Measurements from ENCODE around the gene RETN. TPM values are rescaled to one million over a fixed set of nuclear protein-coding genes. Genes with fewer than 3 reads are reported as not detected.

Gene RETN
- total RNA-seq, 1 experiment from 2014 or later = not detected

DNA sequence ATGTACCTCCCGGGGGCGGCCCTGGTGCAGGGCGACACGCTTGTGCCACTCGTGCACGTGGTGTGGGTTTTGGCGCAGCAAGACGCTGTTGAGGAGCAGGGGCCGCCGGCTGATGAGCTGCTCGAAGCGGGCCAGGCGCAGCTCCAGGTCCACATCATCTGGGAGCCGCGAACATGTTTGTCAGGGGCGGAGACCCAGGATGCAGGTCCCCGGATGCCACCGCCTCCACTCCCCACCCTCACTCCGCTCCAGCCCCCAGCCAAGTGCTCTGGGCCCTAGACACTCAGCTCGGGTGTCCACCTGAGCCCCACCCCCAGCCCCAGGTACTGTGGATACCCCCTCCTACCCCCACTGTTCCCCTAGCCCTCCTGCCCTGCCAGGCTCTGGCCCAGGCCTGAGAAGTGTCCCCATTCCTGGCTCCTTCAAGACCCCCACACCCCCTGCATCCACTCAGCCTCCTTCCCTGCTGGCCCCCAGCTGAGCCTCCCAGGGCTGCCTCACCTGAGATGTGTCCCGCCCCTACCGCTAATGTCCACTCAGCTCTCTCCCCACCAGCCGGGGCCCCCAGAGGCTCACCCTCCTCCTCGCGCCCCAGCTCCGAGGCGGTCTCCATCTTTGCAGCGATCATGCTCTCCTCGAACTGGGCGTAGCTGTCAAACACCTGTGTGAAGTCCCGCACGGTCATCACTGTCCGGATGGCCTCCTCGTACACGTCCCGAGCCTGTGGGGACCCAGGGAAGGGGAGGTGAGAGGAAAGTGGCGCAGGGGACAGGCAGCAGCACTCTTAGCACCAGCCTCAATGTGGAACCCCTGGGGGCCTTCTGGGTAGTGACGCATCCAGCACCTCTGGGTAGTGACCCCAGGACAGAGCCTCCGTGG is 44.9 kb upstream of the RETN start:
- no peak overlapping the region for H3K27ac ChIP-seq (ENCODE audit: low read length)
- no TSS peak for BruUV-seq (replicated peaks)
- intact Hi-C loops (cut with micrococcal nuclease; ENCODE audit: unreplicated experiment) = no loop called here
- ATAC-seq (no peak), DNase-seq (ENCODE audit: low read depth, low spot score) (no peak)
- ChIA-PET CTCF (no interaction called here), POLR2A (no interaction called here)
- no peaks in the 10 kb centered on the region for H3K27me3 ChIP-seq (ENCODE audit: control insufficient read depth, insufficient read depth, low read length)
- no peak for TF ChIP-seq SIN3A (IDR thresholded peaks at IDR 0.05; ENCODE audit: borderline replicate concordance, insufficient read depth, low read depth, low read length)
- H3K4me1 ChIP-seq (ENCODE audit: control insufficient read depth, insufficient read depth, low read length) = peaks cover 4% of the 10 kb centered on the region; the same call in 1 of the 2 replicates
- H3K36me3 ChIP-seq (ENCODE audit: control insufficient read depth, insufficient read depth, low read length) = peaks cover 3% of the 10 kb centered on the region; the same call in 1 of the 2 replicates
- in situ Hi-C loops (cut with HindIII; ENCODE audit: low pct_unique_long_range_greater_than_20kb, low sequenced_read_pairs) = no loop called here
- H3K9me3 ChIP-seq (ENCODE audit: control insufficient read depth, insufficient read depth, low read depth, low read length) = no peaks in the 10 kb centered on the region
- no peak overlapping the region for H3K4me3 ChIP-seq (ENCODE audit: low read depth in 2 of 2, low read length in 2 of 2)

DNA sequence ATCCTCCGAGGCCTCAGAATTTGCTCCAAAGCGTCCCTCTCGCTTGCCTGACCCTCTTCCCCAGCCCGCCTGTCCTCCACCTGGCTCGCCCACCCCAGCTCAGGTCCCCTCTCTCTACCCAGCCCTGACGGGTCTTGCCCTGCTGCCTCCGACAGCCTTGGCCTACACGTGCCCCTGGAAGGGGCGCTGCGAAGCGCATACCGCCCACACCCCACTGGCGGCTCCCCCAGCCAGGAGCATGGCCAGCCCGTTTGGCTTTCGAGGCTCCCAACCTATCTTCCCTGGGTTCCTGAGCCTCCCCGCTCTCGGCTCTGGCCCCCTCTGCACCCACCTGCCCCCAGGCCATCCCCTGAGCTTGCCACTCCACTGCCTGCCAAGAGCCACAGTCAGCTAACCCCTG is 44.0 kb upstream of the RETN start:
- BruUV-seq (replicated peaks) = no TSS peak
- ChIA-PET POLR2A (no interaction called here), CTCF (no interaction called here)
- in situ Hi-C loops (cut with HindIII; ENCODE audit: low pct_unique_long_range_greater_than_20kb, low sequenced_read_pairs) = no loop called here
- H3K27ac ChIP-seq (ENCODE audit: low read length) = no peak overlapping the region
- H3K27me3 ChIP-seq (ENCODE audit: control insufficient read depth, insufficient read depth, low read length) = no peaks in the 10 kb centered on the region
- peaks cover 7% of the 10 kb centered on the region; the same call in 1 of the 2 replicates for H3K36me3 ChIP-seq (ENCODE audit: control insufficient read depth, insufficient read depth, low read length)
- H3K9me3 ChIP-seq (ENCODE audit: control insufficient read depth, insufficient read depth, low read depth, low read length) = no peaks in the 10 kb centered on the region
- TF ChIP-seq TCF7L2 (IDR thresholded peaks at IDR 0.05; ENCODE audit: low read depth, low read length) = no peak
- TF ChIP-seq, protein P1, sequence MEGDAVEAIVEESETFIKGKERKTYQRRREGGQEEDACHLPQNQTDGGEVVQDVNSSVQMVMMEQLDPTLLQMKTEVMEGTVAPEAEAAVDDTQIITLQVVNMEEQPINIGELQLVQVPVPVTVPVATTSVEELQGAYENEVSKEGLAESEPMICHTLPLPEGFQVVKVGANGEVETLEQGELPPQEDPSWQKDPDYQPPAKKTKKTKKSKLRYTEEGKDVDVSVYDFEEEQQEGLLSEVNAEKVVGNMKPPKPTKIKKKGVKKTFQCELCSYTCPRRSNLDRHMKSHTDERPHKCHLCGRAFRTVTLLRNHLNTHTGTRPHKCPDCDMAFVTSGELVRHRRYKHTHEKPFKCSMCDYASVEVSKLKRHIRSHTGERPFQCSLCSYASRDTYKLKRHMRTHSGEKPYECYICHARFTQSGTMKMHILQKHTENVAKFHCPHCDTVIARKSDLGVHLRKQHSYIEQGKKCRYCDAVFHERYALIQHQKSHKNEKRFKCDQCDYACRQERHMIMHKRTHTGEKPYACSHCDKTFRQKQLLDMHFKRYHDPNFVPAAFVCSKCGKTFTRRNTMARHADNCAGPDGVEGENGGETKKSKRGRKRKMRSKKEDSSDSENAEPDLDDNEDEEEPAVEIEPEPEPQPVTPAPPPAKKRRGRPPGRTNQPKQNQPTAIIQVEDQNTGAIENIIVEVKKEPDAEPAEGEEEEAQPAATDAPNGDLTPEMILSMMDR (IDR thresholded peaks at IDR 0.05) = no peak
- TF ChIP-seq, protein P2, sequence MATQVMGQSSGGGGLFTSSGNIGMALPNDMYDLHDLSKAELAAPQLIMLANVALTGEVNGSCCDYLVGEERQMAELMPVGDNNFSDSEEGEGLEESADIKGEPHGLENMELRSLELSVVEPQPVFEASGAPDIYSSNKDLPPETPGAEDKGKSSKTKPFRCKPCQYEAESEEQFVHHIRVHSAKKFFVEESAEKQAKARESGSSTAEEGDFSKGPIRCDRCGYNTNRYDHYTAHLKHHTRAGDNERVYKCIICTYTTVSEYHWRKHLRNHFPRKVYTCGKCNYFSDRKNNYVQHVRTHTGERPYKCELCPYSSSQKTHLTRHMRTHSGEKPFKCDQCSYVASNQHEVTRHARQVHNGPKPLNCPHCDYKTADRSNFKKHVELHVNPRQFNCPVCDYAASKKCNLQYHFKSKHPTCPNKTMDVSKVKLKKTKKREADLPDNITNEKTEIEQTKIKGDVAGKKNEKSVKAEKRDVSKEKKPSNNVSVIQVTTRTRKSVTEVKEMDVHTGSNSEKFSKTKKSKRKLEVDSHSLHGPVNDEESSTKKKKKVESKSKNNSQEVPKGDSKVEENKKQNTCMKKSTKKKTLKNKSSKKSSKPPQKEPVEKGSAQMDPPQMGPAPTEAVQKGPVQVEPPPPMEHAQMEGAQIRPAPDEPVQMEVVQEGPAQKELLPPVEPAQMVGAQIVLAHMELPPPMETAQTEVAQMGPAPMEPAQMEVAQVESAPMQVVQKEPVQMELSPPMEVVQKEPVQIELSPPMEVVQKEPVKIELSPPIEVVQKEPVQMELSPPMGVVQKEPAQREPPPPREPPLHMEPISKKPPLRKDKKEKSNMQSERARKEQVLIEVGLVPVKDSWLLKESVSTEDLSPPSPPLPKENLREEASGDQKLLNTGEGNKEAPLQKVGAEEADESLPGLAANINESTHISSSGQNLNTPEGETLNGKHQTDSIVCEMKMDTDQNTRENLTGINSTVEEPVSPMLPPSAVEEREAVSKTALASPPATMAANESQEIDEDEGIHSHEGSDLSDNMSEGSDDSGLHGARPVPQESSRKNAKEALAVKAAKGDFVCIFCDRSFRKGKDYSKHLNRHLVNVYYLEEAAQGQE (IDR thresholded peaks at IDR 0.05; ENCODE audit: insufficient read depth in 1 of 2, low read depth in 2 of 2, low read length in 1 of 2) = no peak
- no peak for TF ChIP-seq POLR2AphosphoS5 (IDR thresholded peaks at IDR 0.05; ENCODE audit: low read depth, low read length)
- no peak for TF ChIP-seq SIN3A (IDR thresholded peaks at IDR 0.05; ENCODE audit: borderline replicate concordance, insufficient read depth, low read depth, low read length)
- intact Hi-C loops (cut with micrococcal nuclease; ENCODE audit: unreplicated experiment) = no loop called here
- H3K4me1 ChIP-seq (ENCODE audit: control insufficient read depth, insufficient read depth, low read length) = peaks cover 4% of the 10 kb centered on the region; the same call in 1 of the 2 replicates
- no peak for ATAC-seq
- no peak for DNase-seq (ENCODE audit: low read depth, low spot score)
- H3K4me3 ChIP-seq (ENCODE audit: low read depth in 2 of 2, low read length in 2 of 2) = no peak overlapping the region
